ENCODE data around the gene ATP8A2. TPM values are rescaled to one million over a fixed set of nuclear protein-coding genes. Genes with fewer than 3 reads are reported as not detected.
"Not testable (repeated sequence)": the region's sequence is repeated elsewhere in the genome, so short reads cannot be mapped to it uniquely, and the experiment has no call there.

Gene ATP8A2
- total RNA-seq, 1 donor from 2014 or later: 1.9 TPM

DNA sequence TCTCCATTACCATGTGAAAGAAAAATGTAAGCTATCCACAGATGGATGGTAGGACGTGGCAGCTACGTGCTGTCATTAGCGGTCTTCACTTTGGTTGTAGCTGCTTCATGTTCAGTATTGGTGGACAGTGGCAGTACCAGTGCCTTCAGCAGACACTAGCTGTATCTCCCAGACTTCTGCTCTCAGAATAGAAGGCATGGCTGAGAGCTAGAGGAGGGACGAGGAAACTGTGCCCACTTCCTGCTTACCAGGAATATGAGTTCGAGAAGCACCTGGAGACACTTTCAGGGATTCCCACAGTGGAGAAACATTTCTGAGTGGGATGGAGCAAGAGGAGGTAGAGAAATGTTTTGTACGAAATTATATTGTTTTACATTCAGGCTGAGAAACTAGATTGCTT, 686.9 kb downstream of the ATP8A2 start:
- ATAC-seq (no peak), DNase-seq (no peak)
- intact Hi-C loops (cut with DNase I): loop anchor here (10.0 kb wide), 1 partner anchor 484 kb away; no protein-coding TSS in a partner anchor
- Histone ChIP-seq H3K4me3 (no peak overlapping the region), H3K4me1 (no peaks in the 10 kb centered on the region), H3K27me3 (no peaks in the 10 kb centered on the region), H3K36me3 (no peaks in the 10 kb centered on the region), H3K9me3 (no peaks in the 10 kb centered on the region), H3K27ac (no peak overlapping the region)
- TF ChIP-seq, protein P1, sequence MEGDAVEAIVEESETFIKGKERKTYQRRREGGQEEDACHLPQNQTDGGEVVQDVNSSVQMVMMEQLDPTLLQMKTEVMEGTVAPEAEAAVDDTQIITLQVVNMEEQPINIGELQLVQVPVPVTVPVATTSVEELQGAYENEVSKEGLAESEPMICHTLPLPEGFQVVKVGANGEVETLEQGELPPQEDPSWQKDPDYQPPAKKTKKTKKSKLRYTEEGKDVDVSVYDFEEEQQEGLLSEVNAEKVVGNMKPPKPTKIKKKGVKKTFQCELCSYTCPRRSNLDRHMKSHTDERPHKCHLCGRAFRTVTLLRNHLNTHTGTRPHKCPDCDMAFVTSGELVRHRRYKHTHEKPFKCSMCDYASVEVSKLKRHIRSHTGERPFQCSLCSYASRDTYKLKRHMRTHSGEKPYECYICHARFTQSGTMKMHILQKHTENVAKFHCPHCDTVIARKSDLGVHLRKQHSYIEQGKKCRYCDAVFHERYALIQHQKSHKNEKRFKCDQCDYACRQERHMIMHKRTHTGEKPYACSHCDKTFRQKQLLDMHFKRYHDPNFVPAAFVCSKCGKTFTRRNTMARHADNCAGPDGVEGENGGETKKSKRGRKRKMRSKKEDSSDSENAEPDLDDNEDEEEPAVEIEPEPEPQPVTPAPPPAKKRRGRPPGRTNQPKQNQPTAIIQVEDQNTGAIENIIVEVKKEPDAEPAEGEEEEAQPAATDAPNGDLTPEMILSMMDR (IDR thresholded peaks at IDR 0.05): no peak

DNA sequence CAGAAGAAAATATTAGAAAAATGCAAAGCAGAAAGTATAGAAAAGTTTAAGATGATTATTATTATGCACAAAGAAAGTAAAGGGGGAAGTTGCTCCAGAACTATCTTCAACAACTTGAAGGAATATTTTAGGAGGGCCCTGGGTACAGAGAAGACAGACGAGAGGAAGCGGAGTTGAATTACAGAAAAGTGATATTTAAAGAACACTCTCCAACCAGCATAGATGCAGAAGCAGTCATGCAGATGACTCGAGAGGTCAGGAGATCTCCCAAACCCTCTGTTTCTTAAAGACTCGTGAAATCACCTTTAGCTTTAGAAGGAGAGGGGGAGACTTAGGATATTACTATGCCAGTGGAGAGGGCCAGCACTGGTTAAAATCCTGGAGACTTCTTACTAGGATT, 688.6 kb downstream of the ATP8A2 start:
- intact Hi-C loops (cut with DNase I): no loop called here
- no peak for ATAC-seq

DNA sequence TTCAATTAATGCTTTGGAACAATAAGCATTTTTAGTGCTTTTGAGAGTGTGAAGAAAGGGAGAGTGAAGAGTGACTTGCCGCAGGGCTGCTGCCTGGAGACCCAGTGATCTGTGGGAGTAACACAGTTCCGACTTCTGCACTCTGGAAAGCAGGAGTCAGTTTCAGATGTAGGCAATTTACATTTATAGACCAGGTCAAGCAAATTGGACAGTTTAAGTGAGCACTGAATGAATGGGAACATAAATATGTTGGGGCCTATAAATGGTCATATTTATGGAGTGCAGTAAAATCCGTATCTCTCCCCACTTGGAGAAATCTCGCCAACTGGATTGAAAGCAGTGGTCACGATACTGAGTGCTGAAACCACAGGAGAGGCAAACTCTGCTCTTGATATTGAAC, 689.5 kb downstream of the ATP8A2 start:
- DNase-seq (no peak), ATAC-seq (no peak)
- H3K9me3 ChIP-seq: no peaks in the 10 kb centered on the region
- intact Hi-C loops (cut with DNase I): no loop called here
- no peaks in the 10 kb centered on the region for H3K36me3 ChIP-seq
- H3K4me3 ChIP-seq: no peak overlapping the region
- no peaks in the 10 kb centered on the region for H3K27me3 ChIP-seq
- H3K4me1 ChIP-seq: no peaks in the 10 kb centered on the region
- TF ChIP-seq, protein P1 (IDR thresholded peaks at IDR 0.05): no peak
- H3K27ac ChIP-seq: no peak overlapping the region

More for the DNA sequence above, 688.6 kb downstream of the ATP8A2 start:
- no peak for DNase-seq
- Histone ChIP-seq H3K36me3 (no peaks in the 10 kb centered on the region), H3K9me3 (no peaks in the 10 kb centered on the region), H3K4me1 (no peaks in the 10 kb centered on the region), H3K27me3 (no peaks in the 10 kb centered on the region), H3K4me3 (no peak overlapping the region), H3K27ac (no peak overlapping the region)
- TF ChIP-seq, protein P1 (IDR thresholded peaks at IDR 0.05): no peak

GRCh38 chr13:26061947-26062346, 690.2 kb downstream of the ATP8A2 start:
- intact Hi-C loops (cut with DNase I): no loop called here
- TF ChIP-seq, protein P1 (IDR thresholded peaks at IDR 0.05): no peak
- ATAC-seq (no peak), DNase-seq (no peak)
- Histone ChIP-seq H3K4me3 (no peak overlapping the region), H3K9me3 (no peaks in the 10 kb centered on the region), H3K4me1 (no peaks in the 10 kb centered on the region), H3K36me3 (no peaks in the 10 kb centered on the region), H3K27me3 (no peaks in the 10 kb centered on the region), H3K27ac (no peak overlapping the region)

- Histone ChIP-seq H3K9me3 (no peaks in the 10 kb centered on the region), H3K36me3 (no peaks in the 10 kb centered on the region), H3K27ac (no peak overlapping the region), H3K4me1 (no peaks in the 10 kb centered on the region), H3K27me3 (no peaks in the 10 kb centered on the region), H3K4me3 (no peak overlapping the region)
- TF ChIP-seq, protein P1 (IDR thresholded peaks at IDR 0.05): peak; percentile 65
- ATAC-seq (peak; percentile 75), DNase-seq (no peak)
- intact Hi-C loops (cut with DNase I): no loop called here
Observed at GRCh38 chr13:26062853-26063444, 691.2 kb downstream of the ATP8A2 start.

- H3K9me3 ChIP-seq; H3K4me3 ChIP-seq; DNase-seq; ATAC-seq; H3K4me1 ChIP-seq; H3K27ac ChIP-seq; H3K27me3 ChIP-seq; H3K36me3 ChIP-seq; intact Hi-C loops (cut with DNase I): not testable (repeated sequence)
Observed at GRCh38 chr13:26066492-26066891, 694.7 kb downstream of the ATP8A2 start.

Measured in upper lobe of right lung (tissue), 1 donor.